Keratinocyte (primary cell): ENCODE results near the gene FUT8. TPM values are rescaled to one million over a fixed set of nuclear protein-coding genes. Genes with fewer than 3 reads are reported as not detected.

Experiments used
- DNase-seq: peaks from one replicate; pipeline ENCODE4 v3.0.0-alpha.2; 2011; ENCODE audit warnings: low read depth, missing footprints, low spot score
- FAIRE-seq: peaks from 2 replicates; lab custom pipeline; 2011; peaks lifted over from hg19 to GRCh38; lab: Jason Lieb, UNC
- H2AFZ ChIP-seq: 2 replicates; pipeline ENCODE4 v1.6.0; 2012; ENCODE audit warnings: low read length, control low read depth, inconsistent platforms; ENCODE audit not compliant: control insufficient read depth
- H3K27ac ChIP-seq: 2 replicates; pipeline ENCODE4 v1.5.1; 2011; ENCODE audit warnings: low read length; ENCODE audit not compliant: control insufficient read depth, insufficient read depth
- H3K27me3 ChIP-seq: 3 replicates; pipeline ENCODE4 v1.6.0; 2011; ENCODE audit warnings: low read length; ENCODE audit not compliant: control insufficient read depth, insufficient read depth; ENCODE audit errors: extremely low read depth
- H3K36me3 ChIP-seq, 2 experiments: 2 replicates in 1 of 2; 3 replicates in 1 of 2; pipeline ENCODE4 v1.5.1; 2011; ENCODE audit warnings: low read length in 2 of 2, mild to moderate bottlenecking in 1 of 2; ENCODE audit not compliant: control insufficient read depth in 2 of 2, insufficient read depth in 2 of 2; ENCODE audit errors: extremely low read depth in 1 of 2
- H3K4me1 ChIP-seq: 3 replicates; pipeline ENCODE4 v1.5.1; 2011; ENCODE audit warnings: low read length; ENCODE audit not compliant: control insufficient read depth, insufficient read depth; ENCODE audit errors: extremely low read depth
- H3K4me2 ChIP-seq: 3 replicates; pipeline ENCODE4 v1.6.0; 2011; ENCODE audit warnings: low read depth, low read length; ENCODE audit not compliant: control insufficient read depth, insufficient read depth; ENCODE audit errors: extremely low read depth
- H3K4me3 ChIP-seq, 3 experiments: fragments of 200-600 bp in 1 of 3; sonication (generic) in 1 of 3; 2 replicates in 2 of 3; 3 replicates in 1 of 3; pipeline ENCODE4 v1.5.1; 2011 to 2016; ENCODE audit warnings: low read length in 3 of 3, mild to moderate bottlenecking in 3 of 3, control low read depth in 2 of 3, inconsistent platforms in 1 of 3, low read depth in 1 of 3, mixed read lengths in 1 of 3, mixed run types in 1 of 3, moderate library complexity in 1 of 3; ENCODE audit not compliant: control insufficient read depth in 2 of 3, insufficient read depth in 2 of 3; ENCODE audit errors: extremely low read depth in 1 of 3
- H3K79me2 ChIP-seq: 2 replicates; pipeline ENCODE4 v1.6.0; 2012; ENCODE audit warnings: low read length; ENCODE audit not compliant: control insufficient read depth, insufficient read depth
- H3K9ac ChIP-seq: 3 replicates; pipeline ENCODE4 v1.6.0; 2011; ENCODE audit warnings: low read length; ENCODE audit not compliant: control insufficient read depth, insufficient read depth; ENCODE audit errors: extremely low read depth
- H3K9me1 ChIP-seq: 3 replicates; pipeline ENCODE4 v1.6.0; 2011; ENCODE audit warnings: low read length; ENCODE audit not compliant: control insufficient read depth, insufficient read depth; ENCODE audit errors: extremely low read depth
- H3K9me3 ChIP-seq: 2 replicates; pipeline ENCODE4 v1.5.1; 2012; ENCODE audit warnings: low read depth, low read length; ENCODE audit not compliant: control insufficient read depth
- H4K20me1 ChIP-seq: 3 replicates; pipeline ENCODE4 v1.6.0; 2011; ENCODE audit warnings: low read length; ENCODE audit not compliant: control insufficient read depth, insufficient read depth; ENCODE audit errors: extremely low read depth
- CTCF ChIP-seq, 3 experiments: IDR thresholded peaks in 1 of 3; conservative IDR thresholded peaks in 1 of 3; optimal IDR thresholded peaks in 1 of 3; 2 replicates in 2 of 3; 3 replicates in 1 of 3; pipeline versions ENCODE3 to v1.5.1; 2011; ENCODE audit warnings: low read length in 3 of 3, mild to moderate bottlenecking in 3 of 3, moderate library complexity in 2 of 3, control low read depth in 1 of 3, inconsistent platforms in 1 of 3; ENCODE audit not compliant: insufficient read depth in 2 of 3; ENCODE audit errors: extremely low read depth in 1 of 3
- EZH2 ChIP-seq: IDR thresholded peaks from one replicate; pipeline ENCODE4 v1.6.1; 2012; ENCODE audit warnings: inconsistent platforms, mild to moderate bottlenecking, low read length, moderate library complexity
- dilution Hi-C: fragments of 300-500 bp; cut with MboI; formaldehyde crosslinking; loops from one replicate; pipeline ENCODE4 v1.7.0; 2020; ENCODE audit warnings: low sequenced_read_pairs; ENCODE audit not compliant: extremely low pct_ligation_motif_present
- polyA plus RNA-seq, 5 experiments: library from polyadenylated mRNA; depleted of rRNA in 3 of 5; stranded (reverse) in 3 of 5; stranded (forward) in 1 of 5; unstranded in 1 of 5; fragments of >200 nt; gene quantifications; 1 replicate in 1 of 5; 2 replicates in 3 of 5; 3 replicates in 1 of 5; pipeline versions ENCODE4 v1.2.1 to v1.2.3, GENCODE V29; 2011 to 2012; ENCODE audit warnings: missing spikeins in 2 of 5, low read depth in 1 of 5, low replicate concordance in 1 of 5

Gene FUT8
- polyA plus RNA-seq, 1 donor (not counting 4 experiments of a cell fraction or from before 2014, with no cell fraction given) = 12.5 TPM

DNA sequence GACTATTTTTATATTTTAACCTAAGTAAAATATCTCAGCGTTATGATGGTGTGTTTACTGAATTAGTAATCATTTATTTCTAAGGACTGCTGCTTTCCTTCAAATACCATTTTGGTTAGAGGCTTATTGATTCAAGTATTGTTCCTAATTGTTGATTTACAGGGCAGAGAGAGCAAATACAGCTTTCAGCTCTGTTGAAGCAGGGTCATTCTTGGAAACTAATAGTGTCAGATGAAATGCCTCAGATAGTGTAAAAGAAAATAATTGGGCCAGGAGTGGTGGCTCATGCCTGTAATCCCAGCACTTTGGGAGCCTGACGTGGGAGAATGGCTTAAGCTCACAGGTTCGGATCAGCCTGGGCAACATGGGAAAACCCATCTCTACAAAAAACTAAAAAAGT is 249.3 kb downstream of the FUT8 start:
- TF ChIP-seq CTCF (optimal IDR thresholded peaks at IDR 0.05 in 1 of 3, IDR thresholded peaks at IDR 0.05 in 1 of 3, conservative IDR thresholded peaks at IDR 0.05 in 1 of 3; ENCODE audit: extremely low read depth in 1 of 3, insufficient read depth in 2 of 3, low read length in 3 of 3) (no peak), EZH2 (no peak)
- H4K20me1 ChIP-seq = no peaks in the 10 kb centered on the region

DNA sequence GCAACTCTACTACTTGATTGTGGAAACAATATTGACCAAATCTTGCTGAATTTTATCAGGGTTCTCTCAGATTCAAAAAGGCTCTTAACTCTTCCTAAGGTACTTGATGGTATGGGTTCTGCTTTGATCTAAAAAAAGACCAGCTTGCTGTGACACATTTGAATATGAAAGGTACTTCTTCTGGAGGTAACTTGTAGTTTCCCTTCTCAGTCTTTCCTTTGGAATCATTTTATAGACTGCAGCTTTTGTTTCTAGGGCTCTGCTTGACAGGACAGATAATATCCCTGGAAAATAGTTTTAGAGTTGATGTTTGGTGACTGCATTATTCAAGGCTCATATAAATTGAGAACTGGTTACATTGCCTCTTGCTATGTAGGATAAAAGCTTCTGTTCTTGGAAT is 251.9 kb downstream of the FUT8 start:
- no peaks in the 10 kb centered on the region for H3K4me1 ChIP-seq
- H3K79me2 ChIP-seq = no peaks in the 10 kb centered on the region
- H3K4me2 ChIP-seq = no peak overlapping the region
- DNase-seq = no peak
- H2AFZ ChIP-seq = no peak overlapping the region
- no peak overlapping the region for H3K4me3 ChIP-seq
- no peaks in the 10 kb centered on the region for H4K20me1 ChIP-seq
- H3K27ac ChIP-seq = no peak overlapping the region
- H3K36me3 ChIP-seq = no peaks in the 10 kb centered on the region
- no peak overlapping the region for H3K9ac ChIP-seq
- H3K9me1 ChIP-seq = peaks cover 2% of the 10 kb centered on the region
- dilution Hi-C loops = no loop called here
- FAIRE-seq = no peak
- H3K27me3 ChIP-seq = no peaks in the 10 kb centered on the region
- no peak for TF ChIP-seq EZH2
- TF ChIP-seq CTCF (optimal IDR thresholded peaks at IDR 0.05 in 1 of 3, IDR thresholded peaks at IDR 0.05 in 1 of 3, conservative IDR thresholded peaks at IDR 0.05 in 1 of 3; ENCODE audit: extremely low read depth in 1 of 3, insufficient read depth in 2 of 3, low read length in 3 of 3) = no peak
- no peaks in the 10 kb centered on the region for H3K9me3 ChIP-seq

More for the DNA sequence above, 249.3 kb downstream of the FUT8 start:
- H2AFZ ChIP-seq = no peak overlapping the region
- DNase-seq (no peak), FAIRE-seq (no peak)
- peaks cover 10% of the 10 kb centered on the region for H3K4me1 ChIP-seq
- H3K9me3 ChIP-seq = no peaks in the 10 kb centered on the region
- no peaks in the 10 kb centered on the region for H3K79me2 ChIP-seq
- no peaks in the 10 kb centered on the region for H3K36me3 ChIP-seq
- H3K27me3 ChIP-seq = no peaks in the 10 kb centered on the region
- H3K27ac ChIP-seq = no peak overlapping the region
- H3K9me1 ChIP-seq = peaks cover 2% of the 10 kb centered on the region
- dilution Hi-C loops = no loop called here
- no peak overlapping the region for H3K4me3 ChIP-seq
- no peak overlapping the region for H3K9ac ChIP-seq
- H3K4me2 ChIP-seq = no peak overlapping the region
